Parathyroid adenoma (tissue), 2 donors: ENCODE data around the gene DNAJC1.

Source experiments
- H2AFZ ChIP-seq: fragments of 300-600 bp; sonication (generic); one replicate; pipeline ENCODE4 v1.7.0; 2017; ENCODE audit warnings: antibody characterized with exemption, mild to moderate bottlenecking
- H3K27ac ChIP-seq: fragments of 300-600 bp; sonication (generic); one replicate; pipeline ENCODE4 v1.7.0; 2017
- H3K27me3 ChIP-seq: fragments of 300-600 bp; sonication (generic); one replicate; pipeline ENCODE4 v1.7.0; 2017; ENCODE audit warnings: low read length; ENCODE audit not compliant: control insufficient read depth, insufficient read depth
- H3K36me3 ChIP-seq: fragments of 300-600 bp; sonication (generic); one replicate; pipeline ENCODE4 v1.7.0; 2017; ENCODE audit warnings: low read length; ENCODE audit not compliant: control insufficient read depth, insufficient read depth
- H3K4me1 ChIP-seq: fragments of 300-600 bp; sonication (generic); one replicate; pipeline ENCODE4 v1.7.0; 2017; ENCODE audit warnings: control low read depth
- H3K4me2 ChIP-seq: fragments of 300-600 bp; sonication (generic); one replicate; pipeline ENCODE4 v1.7.0; 2017; ENCODE audit warnings: low read length
- H3K4me3 ChIP-seq: fragments of 300-600 bp; sonication (generic); one replicate; pipeline ENCODE4 v1.7.0; 2017; ENCODE audit warnings: low read depth, low read length
- H3K79me2 ChIP-seq: fragments of 300-600 bp; sonication (generic); one replicate; pipeline ENCODE4 v1.7.0; 2017; ENCODE audit warnings: control low read depth
- H3K9ac ChIP-seq: fragments of 300-600 bp; sonication (generic); one replicate; pipeline ENCODE4 v1.7.0; 2017; ENCODE audit warnings: mild to moderate bottlenecking
- H3K9me3 ChIP-seq: fragments of 300-600 bp; sonication (generic); one replicate; pipeline ENCODE4 v1.7.0; 2017; ENCODE audit warnings: low read length; ENCODE audit not compliant: control insufficient read depth
- TF ChIP-seq, protein P1 (sequence below): fragments of 300-600 bp; sonication (generic); IDR thresholded peaks from one replicate; pipeline ENCODE4 v1.7.0; 2017; ENCODE audit warnings: antibody characterized with exemption, mild to moderate bottlenecking
- donor health status: primary hyperparathyroidism.

DNAJC1 gene

GRCh38 chr10:21950566-21950965 lies 53.0 kb downstream of the DNAJC1 start:
- Histone ChIP-seq H3K36me3 (no peaks in the 10 kb centered on the region), H3K4me1 (no peaks in the 10 kb centered on the region), H3K9ac (no peak overlapping the region), H2AFZ (no peak overlapping the region), H3K27ac (no peak overlapping the region), H3K4me2 (no peak overlapping the region), H3K4me3 (no peak overlapping the region), H3K9me3 (no peaks in the 10 kb centered on the region), H3K27me3 (no peaks in the 10 kb centered on the region), H3K79me2 (peaks cover 2% of the 10 kb centered on the region)
- TF ChIP-seq, protein P1, sequence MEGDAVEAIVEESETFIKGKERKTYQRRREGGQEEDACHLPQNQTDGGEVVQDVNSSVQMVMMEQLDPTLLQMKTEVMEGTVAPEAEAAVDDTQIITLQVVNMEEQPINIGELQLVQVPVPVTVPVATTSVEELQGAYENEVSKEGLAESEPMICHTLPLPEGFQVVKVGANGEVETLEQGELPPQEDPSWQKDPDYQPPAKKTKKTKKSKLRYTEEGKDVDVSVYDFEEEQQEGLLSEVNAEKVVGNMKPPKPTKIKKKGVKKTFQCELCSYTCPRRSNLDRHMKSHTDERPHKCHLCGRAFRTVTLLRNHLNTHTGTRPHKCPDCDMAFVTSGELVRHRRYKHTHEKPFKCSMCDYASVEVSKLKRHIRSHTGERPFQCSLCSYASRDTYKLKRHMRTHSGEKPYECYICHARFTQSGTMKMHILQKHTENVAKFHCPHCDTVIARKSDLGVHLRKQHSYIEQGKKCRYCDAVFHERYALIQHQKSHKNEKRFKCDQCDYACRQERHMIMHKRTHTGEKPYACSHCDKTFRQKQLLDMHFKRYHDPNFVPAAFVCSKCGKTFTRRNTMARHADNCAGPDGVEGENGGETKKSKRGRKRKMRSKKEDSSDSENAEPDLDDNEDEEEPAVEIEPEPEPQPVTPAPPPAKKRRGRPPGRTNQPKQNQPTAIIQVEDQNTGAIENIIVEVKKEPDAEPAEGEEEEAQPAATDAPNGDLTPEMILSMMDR = no peak

DNA sequence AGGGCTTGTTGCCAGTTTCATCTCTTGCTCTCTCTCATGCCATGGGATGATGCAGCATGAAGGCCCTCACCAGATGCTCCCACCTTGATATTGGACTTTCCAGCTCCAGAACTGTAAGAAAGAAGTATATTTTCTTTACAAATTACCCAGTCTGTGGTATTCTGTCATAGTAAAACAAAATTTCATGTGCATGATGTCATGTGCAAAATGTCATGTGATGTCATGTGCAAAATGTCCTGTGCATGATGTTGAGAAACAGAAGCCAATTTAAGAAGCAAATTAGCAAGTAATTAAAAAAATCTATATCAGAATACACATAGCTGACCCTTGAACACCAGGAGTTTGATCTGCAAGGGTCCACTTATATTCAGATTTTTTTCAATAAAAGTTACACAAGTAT lies 56.6 kb downstream of the DNAJC1 start:
- no peak overlapping the region for H3K4me3 ChIP-seq
- TF ChIP-seq, protein P1 = no peak

DNA sequence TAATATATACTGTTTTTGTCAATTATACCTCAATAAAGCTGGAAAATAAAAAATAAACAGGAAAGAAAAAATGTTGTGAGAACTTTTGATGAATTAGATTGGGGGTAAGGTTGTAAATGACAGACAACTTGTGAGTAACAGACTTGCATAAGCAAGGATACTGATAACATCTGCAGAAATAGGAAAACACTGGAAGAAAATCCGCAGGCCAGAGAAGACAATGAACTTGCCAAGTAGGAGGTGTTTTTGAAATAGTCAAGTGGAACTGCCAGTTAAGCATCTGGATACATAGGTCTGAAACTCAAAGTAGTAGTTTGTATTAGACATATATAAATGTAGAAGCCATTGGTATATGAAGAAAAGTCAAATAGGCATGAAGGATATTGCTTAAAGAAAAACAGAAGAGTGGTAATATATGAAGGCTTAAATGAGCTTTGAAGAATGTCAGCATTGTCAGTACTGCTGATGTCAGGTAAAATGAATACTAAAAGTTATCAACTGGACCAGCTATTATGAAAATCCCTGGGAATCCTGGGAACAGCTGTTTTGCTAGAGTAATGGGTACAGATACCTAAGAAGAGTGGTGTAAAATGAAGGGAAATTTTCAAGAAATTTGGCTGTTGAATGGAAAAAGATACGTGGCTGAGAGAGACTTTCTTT lies 58.7 kb downstream of the DNAJC1 start:
- Histone ChIP-seq H3K27ac (no peak overlapping the region), H3K4me3 (no peak overlapping the region), H3K27me3 (no peaks in the 10 kb centered on the region), H3K36me3 (no peaks in the 10 kb centered on the region), H3K9me3 (no peaks in the 10 kb centered on the region), H3K9ac (no peak overlapping the region), H2AFZ (no peak overlapping the region), H3K4me1 (peaks cover 14% of the 10 kb centered on the region), H3K79me2 (peaks cover 2% of the 10 kb centered on the region), H3K4me2 (no peak overlapping the region)
- TF ChIP-seq, protein P1 = no peak

More for the DNA sequence above, 56.6 kb downstream of the DNAJC1 start:
- no peak overlapping the region for H3K9ac ChIP-seq
- H3K27ac ChIP-seq = no peak overlapping the region
- peaks cover 14% of the 10 kb centered on the region for H3K4me1 ChIP-seq
- no peaks in the 10 kb centered on the region for H3K27me3 ChIP-seq
- no peaks in the 10 kb centered on the region for H3K36me3 ChIP-seq
- no peaks in the 10 kb centered on the region for H3K9me3 ChIP-seq
- H3K4me2 ChIP-seq = no peak overlapping the region
- peaks cover 2% of the 10 kb centered on the region for H3K79me2 ChIP-seq
- H2AFZ ChIP-seq = no peak overlapping the region

DNA sequence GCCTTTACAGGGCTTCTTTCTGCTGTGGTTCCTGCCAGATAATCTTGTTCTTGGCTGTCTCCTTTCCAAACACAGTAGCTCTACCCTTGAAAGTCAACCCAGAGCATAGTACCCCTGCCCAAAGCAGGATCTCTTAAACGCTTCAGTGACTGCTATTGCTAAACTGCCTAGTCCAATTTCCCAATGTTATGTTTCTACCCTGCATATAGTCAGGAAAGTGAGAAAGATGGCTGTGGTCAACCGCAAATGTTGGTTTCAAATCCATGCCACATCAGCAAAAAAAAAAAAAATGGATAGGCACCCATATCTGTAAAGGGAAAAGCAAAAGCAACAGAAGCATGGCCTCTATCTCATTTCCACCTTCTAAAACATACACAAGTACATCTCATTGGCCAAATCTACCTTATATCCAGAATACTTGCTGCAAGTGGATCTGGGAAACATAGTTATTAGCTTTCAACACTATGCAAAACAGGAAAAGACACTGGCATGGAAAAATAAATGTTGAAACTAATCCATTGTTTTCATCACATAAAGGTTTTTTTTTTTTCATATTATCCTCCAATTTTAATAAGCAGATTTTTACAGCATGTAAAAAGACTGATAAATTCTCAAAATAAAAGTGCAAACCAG lies 59.8 kb downstream of the DNAJC1 start:
- TF ChIP-seq, protein P1 = no peak
- Histone ChIP-seq H3K79me2 (peaks cover 4% of the 10 kb centered on the region), H3K27ac (no peak overlapping the region), H3K27me3 (no peaks in the 10 kb centered on the region), H3K4me2 (no peak overlapping the region), H3K36me3 (no peaks in the 10 kb centered on the region), H3K4me1 (peaks cover 14% of the 10 kb centered on the region), H3K4me3 (no peak overlapping the region), H3K9me3 (no peaks in the 10 kb centered on the region), H3K9ac (no peak overlapping the region), H2AFZ (no peak overlapping the region)
